HL-60 (cell line): ENCODE measurements around the gene ADGRL3.

Source experiments
- GABPA ChIP-seq: IDR thresholded peaks from 2 replicates; pipeline ENCODE4 v1.6.1; 2012; ENCODE audit warnings: low read depth
- POLR2AphosphoS5 ChIP-seq: IDR thresholded peaks from 2 replicates; pipeline ENCODE4 v1.6.1; 2012; ENCODE audit warnings: low read depth
- TF ChIP-seq, protein P1 (sequence below): IDR thresholded peaks from one replicate; pipeline ENCODE4 v1.5.1; 2011; ENCODE audit warnings: low read length, control low read depth, inconsistent platforms; ENCODE audit not compliant: insufficient read depth

DNA sequence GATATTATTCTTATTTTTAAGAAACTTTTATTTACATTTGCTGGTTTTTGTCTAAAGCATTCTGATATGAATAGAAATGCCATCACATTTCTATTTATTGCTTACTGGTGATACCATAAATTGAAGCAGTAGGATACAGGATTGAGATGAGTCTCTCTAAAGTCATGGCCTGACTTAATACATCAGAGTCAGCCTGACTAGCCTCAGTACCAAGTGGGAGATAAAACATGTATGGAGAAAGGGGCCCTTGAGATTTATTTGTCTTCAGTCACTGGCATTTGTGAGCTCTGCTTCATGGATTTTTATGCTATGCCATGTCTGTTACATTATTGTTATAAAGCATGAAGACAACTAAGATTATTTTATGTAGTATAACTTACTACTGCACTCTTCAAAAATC, 465.5 kb downstream of the ADGRL3 start:
- TF ChIP-seq, protein P1, sequence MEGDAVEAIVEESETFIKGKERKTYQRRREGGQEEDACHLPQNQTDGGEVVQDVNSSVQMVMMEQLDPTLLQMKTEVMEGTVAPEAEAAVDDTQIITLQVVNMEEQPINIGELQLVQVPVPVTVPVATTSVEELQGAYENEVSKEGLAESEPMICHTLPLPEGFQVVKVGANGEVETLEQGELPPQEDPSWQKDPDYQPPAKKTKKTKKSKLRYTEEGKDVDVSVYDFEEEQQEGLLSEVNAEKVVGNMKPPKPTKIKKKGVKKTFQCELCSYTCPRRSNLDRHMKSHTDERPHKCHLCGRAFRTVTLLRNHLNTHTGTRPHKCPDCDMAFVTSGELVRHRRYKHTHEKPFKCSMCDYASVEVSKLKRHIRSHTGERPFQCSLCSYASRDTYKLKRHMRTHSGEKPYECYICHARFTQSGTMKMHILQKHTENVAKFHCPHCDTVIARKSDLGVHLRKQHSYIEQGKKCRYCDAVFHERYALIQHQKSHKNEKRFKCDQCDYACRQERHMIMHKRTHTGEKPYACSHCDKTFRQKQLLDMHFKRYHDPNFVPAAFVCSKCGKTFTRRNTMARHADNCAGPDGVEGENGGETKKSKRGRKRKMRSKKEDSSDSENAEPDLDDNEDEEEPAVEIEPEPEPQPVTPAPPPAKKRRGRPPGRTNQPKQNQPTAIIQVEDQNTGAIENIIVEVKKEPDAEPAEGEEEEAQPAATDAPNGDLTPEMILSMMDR = no peak
- no peak for TF ChIP-seq POLR2AphosphoS5
- no peak for TF ChIP-seq GABPA
